CD14-positive monocyte (primary cell): ENCODE data around the gene ZNF367. TPM values are rescaled to one million over a fixed set of nuclear protein-coding genes. Genes with fewer than 3 reads are reported as not detected.
A peak's percentile ranks its signal among the peaks of the same experiment; 100 is the strongest.

ENCODE experiments used
- DNase-seq, 3 donors: peaks; one replicate each; pipeline ENCODE4 v3.0.0-alpha.2; 2011 to 2022
- H2AFZ ChIP-seq: 2 replicates; pipeline ENCODE4 v1.6.0; 2012; ENCODE audit warnings: mild to moderate bottlenecking, low read depth, low read length, inconsistent platforms; ENCODE audit not compliant: insufficient read depth, poor library complexity, severe bottlenecking
- H3K27ac ChIP-seq, 2 donors: 1 replicate in 1 of 2; 2 replicates in 1 of 2; pipeline ENCODE4 v1.5.1; 2012 to 2013; ENCODE audit warnings: low read length in 2 of 2, control low read depth in 1 of 2, inconsistent platforms in 1 of 2, low read depth in 1 of 2, mild to moderate bottlenecking in 1 of 2
- H3K27me3 ChIP-seq, 2 donors: one replicate each; pipeline versions ENCODE4 v1.6.0 to v1.6.1; 2011 to 2013; ENCODE audit warnings: low read length in 2 of 2; ENCODE audit not compliant: control insufficient read depth in 2 of 2, insufficient read depth in 2 of 2
- H3K36me3 ChIP-seq, 2 donors: replicated peaks in 1 of 2; 1 replicate in 1 of 2; 2 replicates in 1 of 2; pipeline versions ENCODE4 v1.5.1 to v1.6.1; 2012 to 2013; ENCODE audit warnings: low read length in 2 of 2, control low read depth in 1 of 2, inconsistent platforms in 1 of 2, mild to moderate bottlenecking in 1 of 2; ENCODE audit not compliant: insufficient read depth in 2 of 2, control insufficient read depth in 1 of 2
- H3K4me1 ChIP-seq, 2 donors: 1 replicate in 1 of 2; 2 replicates in 1 of 2; pipeline versions ENCODE4 v1.5.1 to v1.6.1; 2012 to 2013; ENCODE audit warnings: low read length in 2 of 2, control low read depth in 1 of 2, inconsistent platforms in 1 of 2, mild to moderate bottlenecking in 1 of 2, moderate library complexity in 1 of 2; ENCODE audit not compliant: insufficient read depth in 2 of 2, control insufficient read depth in 1 of 2
- H3K4me2 ChIP-seq: replicated peaks from 2 replicates; pipeline ENCODE3; 2012; ENCODE audit warnings: low read length, moderate library complexity, mild to moderate bottlenecking; ENCODE audit not compliant: poor library complexity, severe bottlenecking; ENCODE audit errors: extremely low read depth
- H3K4me3 ChIP-seq, 3 experiments: fragments of 200-600 bp in 1 of 3; sonication (generic) in 1 of 3; replicated peaks in 1 of 3; 1 replicate in 2 of 3; 2 replicates in 1 of 3; pipeline ENCODE4 v1.5.1; 2011 to 2013; ENCODE audit warnings: low read length in 3 of 3, mild to moderate bottlenecking in 3 of 3, control low read depth in 2 of 3, low read depth in 2 of 3, inconsistent platforms in 1 of 3, moderate library complexity in 1 of 3
- H3K79me2 ChIP-seq: 2 replicates; pipeline ENCODE4 v1.6.0; 2012; ENCODE audit warnings: mild to moderate bottlenecking, control low read depth, inconsistent platforms, low read length, moderate library complexity; ENCODE audit not compliant: insufficient read depth
- H3K9ac ChIP-seq: 2 replicates; pipeline ENCODE4 v1.6.0; 2017; ENCODE audit warnings: low read length, mild to moderate bottlenecking; ENCODE audit not compliant: insufficient read depth, poor library complexity, severe bottlenecking
- H3K9me3 ChIP-seq, 2 donors: replicated peaks in 1 of 2; 1 replicate in 1 of 2; 2 replicates in 1 of 2; pipeline versions ENCODE4 v1.5.1 to v1.6.1; 2012 to 2013; ENCODE audit warnings: low read length in 2 of 2, control low read depth in 1 of 2; ENCODE audit not compliant: control insufficient read depth in 1 of 2, insufficient read depth in 1 of 2
- H4K20me1 ChIP-seq: 2 replicates; pipeline ENCODE4 v1.6.0; 2012; ENCODE audit warnings: mild to moderate bottlenecking, low read length, control low read depth, moderate library complexity; ENCODE audit not compliant: insufficient read depth
- H3K27ac Mint-ChIP-seq, 7 donors: one replicate each; pipeline ENCODE4 v1.8.0; 2020; ENCODE audit warnings: mild to moderate bottlenecking in 7 of 7, mixed read lengths in 7 of 7, moderate library complexity in 6 of 7, inconsistent platforms in 2 of 7
- H3K27me3 Mint-ChIP-seq, 3 donors: one replicate each; pipeline ENCODE4 v1.8.0; 2021 to 2022; ENCODE audit warnings: low read depth in 3 of 3, mild to moderate bottlenecking in 3 of 3, mixed read lengths in 3 of 3, moderate library complexity in 3 of 3, inconsistent platforms in 1 of 3
- H3K36me3 Mint-ChIP-seq, 2 donors: one replicate each; pipeline ENCODE4 v1.8.0; 2020; ENCODE audit warnings: mixed read lengths in 2 of 2, inconsistent platforms in 1 of 2, mild to moderate bottlenecking in 1 of 2
- H3K4me1 Mint-ChIP-seq: one replicate; pipeline ENCODE4 v1.8.0; 2020; ENCODE audit warnings: mild to moderate bottlenecking, mixed read lengths
- H3K4me3 Mint-ChIP-seq, 2 donors: one replicate each; pipeline ENCODE4 v1.8.0; 2020; ENCODE audit warnings: mild to moderate bottlenecking in 2 of 2, mixed read lengths in 2 of 2, moderate library complexity in 1 of 2
- H3K9me3 Mint-ChIP-seq, 7 donors: one replicate each; pipeline ENCODE4 v1.8.0; 2020 to 2022; ENCODE audit warnings: mixed read lengths in 7 of 7, mild to moderate bottlenecking in 6 of 7, moderate library complexity in 6 of 7, inconsistent platforms in 2 of 7
- CTCF ChIP-seq: fragments of 200-600 bp; IDR thresholded peaks from one replicate; pipeline ENCODE4 v1.8.0; 2022; ENCODE audit warnings: antibody characterized with exemption, mild to moderate bottlenecking
- WGBS: methylation state at CpG from one replicate; pipeline ENCODE4 v1.1.5; 2013; ENCODE audit warnings: missing lambda C conversion rate; ENCODE audit not compliant: insufficient coverage; 5-methylcytosine and 5-hydroxymethylcytosine counted together
- intact Hi-C, 2 donors: fragments of 100-400 bp; cut with micrococcal nuclease; formaldehyde crosslinking; loops; one replicate each; pipeline versions ENCODE4 v1.15.0 to v1.15.1; 2023
- polyA plus RNA-seq, 3 donors: library from polyadenylated mRNA; depleted of rRNA in 1 of 3; unstranded in 2 of 3; stranded (reverse) in 1 of 3; fragments of 300-500 nt in 2 of 3; fragments of >200 nt in 1 of 3; fragmentation: Illumina TruSeq in 2 of 3; gene quantifications; 1 replicate in 2 of 3; 2 replicates in 1 of 3; pipeline ENCODE4 v1.2.3, GENCODE V29; 2012 to 2021

The ZNF367 gene
- polyA plus RNA-seq, 3 donors: 0.08 to 0.21 TPM; not detected in 1

- Mint-ChIP-seq H3K4me3 (peak within 1 kb of the TSS; percentile 82 to 97), H3K4me1 (peaks cover 27% of the 10 kb centered on the region), H3K36me3 (peaks cover 8 to 14% of the 10 kb centered on the region in 2 donors), H3K27ac (peak within 1 kb of the TSS in 4 of 7 donors; percentile 30 to 68 (median 36)), H3K9me3 (no peaks in the 10 kb centered on the region), H3K27me3 (no peaks in the 10 kb centered on the region)
- H3K4me2 ChIP-seq: peak within 1 kb of the TSS; percentile 73
- H4K20me1 ChIP-seq: peaks cover 4% of the 10 kb centered on the region
- H3K9me3 ChIP-seq: no peaks in the 10 kb centered on the region
- H2AFZ ChIP-seq: peak within 1 kb of the TSS; percentile 90
- H3K4me3 ChIP-seq: peak within 1 kb of the TSS; percentile 44 to 73 (median 52)
- no peak for TF ChIP-seq CTCF
- under 1% methylated on average over 69 of the region's 73 CpGs for WGBS
- no peaks in the 10 kb centered on the region for H3K79me2 ChIP-seq
- H3K4me1 ChIP-seq: peaks cover 9 to 10% of the 10 kb centered on the region in 2 donors
- peaks cover 0 to 15% of the 10 kb centered on the region in 2 donors for H3K36me3 ChIP-seq
- no peaks in the 10 kb centered on the region for H3K27me3 ChIP-seq
- no peak within 1 kb of the TSS for H3K27ac ChIP-seq
- peak within 1 kb of the TSS; percentile 71 for H3K9ac ChIP-seq
- DNase-seq: peak in 2 of 3 donors; percentile 22 to 31
- intact Hi-C loops: no loop called here
Measured at GRCh38 chr9:96383165-96383942, 34.8 kb downstream of the ZNF367 start, which contains the start of gene SLC35D2. TSS of gene SLC35D2 (minus strand) at chr9:96383711. CDS start at chr9:96383634, 77 bp downstream.

- Histone ChIP-seq H3K4me2 (peak overlapping the region; percentile 73), H3K27me3 (no peaks in the 10 kb centered on the region), H2AFZ (peak overlapping the region; percentile 90), H3K79me2 (no peaks in the 10 kb centered on the region), H3K9me3 (no peaks in the 10 kb centered on the region), H3K36me3 (peaks cover 0 to 10% of the 10 kb centered on the region in 2 donors), H3K4me3 (peak overlapping the region; percentile 44 to 73 (median 52)), H4K20me1 (peaks cover 4% of the 10 kb centered on the region), H3K4me1 (peaks cover 9 to 10% of the 10 kb centered on the region in 2 donors), H3K9ac (peak overlapping the region; percentile 71), H3K27ac (no peak overlapping the region)
- Mint-ChIP-seq H3K4me3 (peak overlapping the region; percentile 82 to 97), H3K9me3 (no peaks in the 10 kb centered on the region), H3K4me1 (peaks cover 27% of the 10 kb centered on the region), H3K27me3 (no peaks in the 10 kb centered on the region), H3K36me3 (peaks cover 8 to 14% of the 10 kb centered on the region in 2 donors), H3K27ac (peak overlapping the region in 3 of 7 donors; percentile 30 to 68 (median 37))
- DNase-seq: no peak
- WGBS: 69% methylated on average over 4 of the region's 7 CpGs
- no peak for TF ChIP-seq CTCF
- intact Hi-C loops: no loop called here
Measured at GRCh38 chr9:96382839-96383164, 35.4 kb downstream of the ZNF367 start.
